Activated CD8-positive, alpha-beta memory T cell treated with anti-CD3 and anti-CD28 coated beads, Interleukin-2, amount 50 U/mL, for 24 hours (primary cell): ENCODE measurements around the gene ZNF273.
"Not testable (repeated sequence)": the region's sequence is repeated elsewhere in the genome, so short reads cannot be mapped to it uniquely, and the experiment has no call there.

ENCODE experiments used
- DNase-seq: peaks from one replicate; pipeline ENCODE4 v3.0.0-alpha.2; 2020; ENCODE audit errors: extremely low read depth

Gene ZNF273

DNA sequence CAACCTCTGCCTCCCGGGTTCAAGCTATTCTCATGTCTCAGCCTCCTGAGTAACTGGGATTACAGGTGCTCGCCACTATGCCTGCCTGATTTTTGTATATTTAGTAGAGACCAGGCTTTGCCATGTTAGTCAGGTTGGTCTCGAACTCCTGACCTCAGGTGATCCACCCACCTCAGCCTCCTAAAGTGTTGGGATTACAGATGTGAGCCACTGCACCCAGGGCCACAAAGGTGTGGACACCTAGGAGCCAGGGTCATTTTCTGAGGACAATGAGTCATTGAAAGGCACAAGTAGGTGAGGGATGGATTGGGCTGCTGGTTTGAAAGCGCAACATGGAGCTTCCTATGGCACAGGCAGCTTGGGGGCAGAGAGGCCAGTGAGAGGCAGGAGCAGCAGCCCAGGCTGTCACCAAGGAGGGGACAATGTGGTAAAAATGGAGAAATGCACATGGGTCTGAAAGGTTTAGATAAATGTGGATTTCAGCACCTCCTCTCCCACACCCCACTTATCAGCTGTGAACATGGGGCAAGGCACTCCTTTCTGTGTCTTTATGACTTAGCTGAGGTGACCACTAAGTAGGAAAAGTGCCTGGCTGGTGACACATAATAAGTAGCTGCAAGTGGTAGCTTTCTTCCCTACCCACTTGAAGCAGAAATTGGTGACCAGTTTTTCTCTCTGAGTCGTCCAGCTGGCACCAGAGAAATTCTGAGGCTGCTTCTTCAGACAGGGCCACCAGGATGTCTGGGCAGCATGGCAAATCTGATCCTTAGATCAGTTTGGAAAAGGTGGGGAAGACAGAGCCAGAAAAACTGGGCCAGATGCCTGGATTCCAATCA, 41.8 kb downstream of the ZNF273 start:
- not testable (repeated sequence) for DNase-seq

DNA sequence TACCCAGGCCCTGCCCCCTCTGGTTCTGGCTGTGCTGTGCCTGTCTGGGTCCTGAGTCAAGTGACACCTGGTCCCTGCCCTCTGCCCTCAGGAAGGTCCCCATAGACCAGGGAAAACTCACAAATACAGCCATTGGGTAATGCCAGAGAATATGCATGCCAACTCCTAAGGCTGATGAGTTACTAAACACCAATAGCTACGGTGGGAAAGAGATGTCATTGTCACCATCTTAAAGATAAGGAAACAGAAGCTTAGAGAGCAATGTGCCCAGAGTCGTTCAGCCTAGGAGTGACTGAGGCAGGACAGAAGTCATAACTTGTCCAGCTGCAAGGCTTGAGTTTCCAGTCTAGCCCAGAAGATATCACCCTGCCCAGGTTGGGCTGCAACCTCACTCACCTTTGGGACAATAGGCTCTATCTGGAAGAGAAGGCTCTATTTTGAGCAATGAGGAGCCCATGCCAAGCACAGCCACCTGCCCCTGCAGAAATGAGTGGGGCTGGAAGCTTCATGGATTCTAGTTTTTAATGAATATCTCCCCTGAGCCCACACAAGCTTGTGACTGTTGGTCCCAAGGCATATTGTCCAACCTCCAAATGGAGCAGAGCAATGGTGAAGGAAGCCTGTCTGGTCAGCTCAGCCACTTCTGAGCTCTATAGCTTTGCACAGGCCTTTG, 42.6 kb downstream of the ZNF273 start:
- no peak for DNase-seq

DNA sequence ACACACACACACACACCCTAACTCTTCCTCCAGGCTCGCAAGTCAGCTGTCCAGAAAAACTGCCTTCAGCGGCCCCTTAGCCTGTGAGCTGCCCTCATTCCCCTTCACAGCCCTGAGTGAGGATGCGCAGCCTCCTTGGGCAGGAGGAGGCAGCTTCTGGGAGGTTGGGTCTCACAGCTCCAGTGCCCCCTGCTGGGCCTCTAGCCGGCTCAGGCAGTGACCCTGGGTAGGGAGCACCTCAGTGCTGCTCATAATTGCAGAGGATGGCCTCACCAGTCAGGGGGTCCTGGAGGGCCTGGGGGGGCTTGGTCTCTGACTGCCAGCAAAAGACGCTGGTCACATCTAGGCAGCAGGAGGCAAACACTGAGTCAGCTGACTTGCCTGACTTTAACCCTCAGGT, 43.7 kb downstream of the ZNF273 start:
- DNase-seq, result no peak

DNA sequence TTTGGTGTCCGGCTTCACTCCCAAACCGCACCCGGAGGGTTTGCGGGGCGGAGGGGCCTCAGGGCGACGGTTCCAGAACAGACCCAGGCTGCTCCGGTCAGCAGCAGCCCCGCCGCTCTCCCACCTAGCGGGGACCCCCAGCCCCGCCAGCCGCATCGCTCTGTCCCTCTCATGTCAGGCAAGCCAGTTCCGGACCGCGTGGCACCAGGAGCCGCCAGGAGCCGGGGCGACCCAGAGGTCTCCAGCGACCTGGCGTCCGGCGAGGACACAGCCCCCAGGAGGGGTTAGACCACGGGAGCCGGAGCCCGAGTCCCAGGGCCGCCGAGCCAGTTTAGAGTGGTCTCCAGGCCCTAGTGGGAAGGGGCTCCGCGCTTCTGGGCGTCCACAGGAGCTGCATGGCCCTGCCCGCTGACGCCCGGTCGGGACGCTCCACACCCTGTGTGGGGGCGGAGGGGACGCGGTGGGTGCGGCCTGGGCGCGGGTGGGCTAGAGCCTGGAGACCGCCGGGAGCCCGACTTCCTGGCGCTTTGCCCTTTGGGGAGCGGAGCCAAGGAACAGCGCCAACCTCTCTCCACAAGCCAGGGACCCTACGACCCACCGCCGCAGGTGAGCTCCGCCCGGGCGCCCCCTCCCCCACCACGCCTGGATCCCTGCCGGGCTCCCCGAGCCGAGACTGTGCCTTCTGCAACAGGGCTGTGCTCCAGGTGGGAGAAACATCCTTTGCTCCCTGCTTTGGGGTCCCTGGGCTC, 44.4 kb downstream of the ZNF273 start:
- DNase-seq, result no peak

DNA sequence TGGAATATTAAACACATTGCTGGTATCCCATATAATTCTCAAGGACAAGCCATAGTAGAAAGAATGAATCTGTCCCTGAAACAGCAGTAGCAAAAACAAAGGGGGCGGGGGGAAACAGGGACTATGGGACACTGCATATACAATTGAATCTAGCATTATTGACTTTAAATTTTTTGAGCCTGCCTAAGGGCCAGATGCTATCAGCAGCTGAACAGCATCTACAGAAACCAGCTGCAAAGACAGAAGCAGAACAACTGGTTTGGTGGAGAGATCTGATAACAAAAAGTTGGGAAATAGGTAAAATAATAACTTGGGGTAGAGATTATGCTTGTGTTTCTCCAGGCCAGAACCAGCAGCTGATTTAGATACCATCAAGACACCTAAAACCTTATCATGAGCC, 45.7 kb downstream of the ZNF273 start:
- not testable (repeated sequence) for DNase-seq

DNA sequence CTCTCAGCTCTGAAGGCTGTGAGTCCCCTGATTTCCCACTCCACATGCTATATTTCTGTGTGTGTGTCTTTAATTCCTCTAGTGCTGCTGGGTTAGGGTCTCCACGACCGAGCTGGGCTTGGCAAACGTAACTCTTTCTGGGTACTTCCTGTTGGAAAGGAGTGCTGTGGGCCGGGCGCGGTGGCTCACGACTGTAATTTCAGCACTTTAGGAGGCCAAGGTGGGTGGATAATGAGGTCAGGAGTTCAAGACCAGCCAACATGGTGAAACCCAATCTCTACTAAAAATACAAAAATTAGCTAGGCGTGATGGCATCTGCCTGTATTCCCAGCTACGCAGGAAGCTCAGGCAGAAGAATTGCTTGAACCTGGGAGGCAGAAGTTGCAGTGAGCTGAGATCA, 47.6 kb downstream of the ZNF273 start:
- not testable (repeated sequence) for DNase-seq

DNA sequence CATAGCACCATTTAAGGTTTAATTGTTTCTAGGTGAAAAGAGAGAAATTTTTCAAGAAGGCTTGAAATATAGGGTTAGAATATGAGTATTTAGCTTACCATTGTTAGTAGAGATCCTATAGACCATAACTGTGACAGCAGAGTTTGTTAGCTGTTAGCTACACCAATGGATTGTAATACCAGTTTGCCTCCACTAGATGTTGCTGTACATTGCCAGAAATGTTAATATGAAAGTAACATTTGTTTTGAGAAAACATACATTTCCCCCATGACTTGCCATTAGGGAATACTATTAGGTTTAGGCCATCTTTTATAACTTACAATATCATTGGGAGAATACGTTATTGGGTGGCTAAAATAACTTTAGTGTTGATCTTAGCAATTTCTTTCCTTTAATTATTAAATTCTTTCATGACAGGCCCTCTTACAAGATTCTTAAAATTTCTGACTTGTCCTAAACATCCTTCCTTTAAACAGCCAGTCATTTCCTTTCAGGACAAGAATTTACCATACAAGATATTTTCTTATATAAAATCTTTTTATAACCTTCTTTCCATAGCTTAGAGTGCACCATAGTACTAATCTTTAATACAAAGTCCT, 48.3 kb downstream of the ZNF273 start:
- DNase-seq, result no peak

DNA sequence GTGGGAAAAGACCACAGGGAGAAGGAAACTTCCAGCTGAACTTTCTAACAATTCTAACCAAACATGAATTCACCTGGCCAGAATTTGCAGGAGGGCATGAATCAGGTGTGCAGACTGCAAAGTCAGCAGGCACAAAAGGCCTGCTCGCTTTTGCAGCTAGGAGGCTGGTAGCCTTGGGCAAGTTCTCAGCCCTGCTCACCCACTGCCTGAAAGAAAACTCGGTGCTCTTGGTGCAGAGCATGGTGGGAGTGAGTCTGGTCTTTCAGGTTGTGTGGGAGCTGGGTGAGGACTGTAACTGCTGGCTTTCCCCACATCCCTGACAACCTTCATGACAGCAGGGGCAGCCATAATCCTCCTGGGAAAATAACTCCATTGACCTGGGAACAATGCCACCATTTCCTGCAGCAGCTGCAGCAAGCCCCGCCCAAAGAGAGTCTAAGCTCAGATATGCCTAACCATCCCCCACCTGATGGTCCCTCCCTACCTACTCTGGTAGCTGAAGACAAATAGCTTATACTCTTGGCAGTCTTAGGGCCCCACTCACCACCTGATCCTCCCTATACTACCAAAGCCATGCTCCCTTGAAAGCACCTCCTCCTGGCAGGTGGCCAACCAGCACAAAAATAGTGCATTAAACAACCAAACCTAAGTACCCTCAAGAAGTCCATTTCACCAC, 56.1 kb downstream of the ZNF273 start:
- DNase-seq, result no peak

DNA sequence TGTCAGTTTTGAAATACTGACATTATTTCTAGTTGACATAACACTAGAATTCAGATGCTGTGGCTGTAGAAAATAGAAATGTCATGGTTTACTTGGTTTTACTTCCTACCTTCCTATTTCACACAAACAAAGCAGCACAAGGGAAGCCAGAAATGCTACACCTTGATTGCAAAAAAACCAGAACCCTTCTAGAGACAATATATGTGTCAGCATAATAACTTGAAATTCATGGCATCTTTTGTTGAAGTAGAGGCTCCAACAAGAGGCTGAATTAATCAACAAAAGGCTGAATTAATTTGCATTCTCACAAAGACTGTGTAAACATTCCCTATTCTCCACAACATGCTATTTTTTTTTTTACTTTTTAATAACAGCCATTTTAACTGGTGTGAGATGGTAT, 62.5 kb downstream of the ZNF273 start:
- no peak for DNase-seq

DNA sequence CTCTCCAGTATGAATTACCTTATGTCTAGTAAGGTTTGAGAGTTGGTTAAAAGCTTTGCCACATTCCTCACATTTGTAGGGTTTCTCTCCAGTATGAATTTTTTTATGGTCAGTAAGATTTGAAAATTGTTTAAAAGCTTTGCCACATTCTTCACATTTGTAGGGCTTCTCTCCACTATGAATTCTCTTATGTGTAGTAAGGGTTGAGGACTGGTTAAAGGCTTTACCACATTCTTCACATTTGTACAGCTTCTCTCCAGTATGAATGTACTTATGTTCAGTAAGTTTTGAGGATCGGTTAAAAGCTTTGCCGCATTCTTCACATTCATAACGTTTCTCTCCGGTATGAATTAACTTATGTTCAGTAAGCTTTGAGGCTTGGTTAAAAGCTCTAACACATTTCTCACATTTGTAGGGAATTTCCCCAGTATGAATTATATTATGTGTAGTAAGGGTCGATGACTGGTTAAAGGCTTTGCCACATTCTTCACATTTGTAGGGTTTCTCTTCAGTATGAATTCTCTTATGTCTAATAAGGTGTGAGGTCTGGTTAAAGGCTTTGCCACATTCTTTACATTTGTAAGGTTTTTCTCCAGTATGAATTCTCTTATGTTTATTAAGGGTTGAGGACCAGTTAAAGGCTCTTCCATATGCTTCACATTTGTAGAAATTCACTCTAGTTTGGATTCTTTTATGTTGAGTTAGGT, 75.6 kb downstream of the ZNF273 start:
- no peak for DNase-seq
